H1 (cell line): ENCODE measurements around the gene MMP12. TPM values are rescaled to one million over a fixed set of nuclear protein-coding genes. Genes with fewer than 3 reads are reported as not detected.

ENCODE experiments used
- CTCF ChIA-PET: fragments of 300-600 bp; sonication (Branson Sonifier 250); formaldehyde crosslinking; loops from one replicate; lab custom pipeline; 2021; ENCODE audit not compliant: partially characterized antibody; lab: Charles Lee
- POLR2A ChIA-PET: fragments of 300-600 bp; sonication (Branson Sonifier 250); formaldehyde crosslinking; loops from one replicate; lab custom pipeline; 2021; ENCODE audit warnings: inconsistent platforms; ENCODE audit not compliant: partially characterized antibody; lab: Charles Lee
- DNase-seq, 2 experiments: peaks; one replicate each; pipeline versions ENCODE4 v3.0.0 to v3.0.0-alpha.2; 2010 to 2022; ENCODE audit warnings: low spot score in 2 of 2, low read depth in 1 of 2, mixed read lengths in 1 of 2
- FAIRE-seq: peaks from 2 replicates; lab custom pipeline; 2011; peaks lifted over from hg19 to GRCh38; lab: Jason Lieb, UNC
- H2AFZ ChIP-seq: 2 replicates; pipeline ENCODE4 v1.8.1; 2012; ENCODE audit warnings: low read length, inconsistent platforms
- H2AK5ac ChIP-seq: 2 replicates; pipeline ENCODE4 v1.6.1; 2013; ENCODE audit warnings: low read depth, low read length
- H2BK120ac ChIP-seq: replicated peaks from 2 replicates; pipeline ENCODE3; 2013; ENCODE audit warnings: low read depth, low read length, inconsistent platforms
- H2BK12ac ChIP-seq: 2 replicates; pipeline ENCODE4 v1.6.1; 2013; ENCODE audit warnings: low read depth, low read length
- H2BK15ac ChIP-seq: 2 replicates; pipeline ENCODE4 v1.6.1; 2013; ENCODE audit warnings: low read length
- H2BK20ac ChIP-seq: 2 replicates; pipeline ENCODE4 v1.6.1; 2013; ENCODE audit warnings: low read length
- H2BK5ac ChIP-seq: 2 replicates; pipeline ENCODE4 v1.6.1; 2013; ENCODE audit warnings: low read depth, low read length
- H3K14ac ChIP-seq: 2 replicates; pipeline ENCODE4 v1.6.1; 2013; ENCODE audit warnings: inconsistent platforms; ENCODE audit not compliant: insufficient read length
- H3K18ac ChIP-seq: 2 replicates; pipeline ENCODE4 v1.6.1; 2013; ENCODE audit warnings: low read length; ENCODE audit errors: extremely low read depth
- H3K23ac ChIP-seq: 2 replicates; pipeline ENCODE4 v1.6.1; 2013; ENCODE audit warnings: inconsistent platforms; ENCODE audit not compliant: insufficient read length
- H3K23me2 ChIP-seq: 2 replicates; pipeline ENCODE4 v1.6.1; 2013; ENCODE audit warnings: low read depth, low read length
- H3K27ac ChIP-seq: 2 replicates; pipeline ENCODE4 v1.6.1; 2011; ENCODE audit warnings: low read depth, low read length, inconsistent platforms
- H3K27me3 ChIP-seq, 4 experiments: replicated peaks in 1 of 4; 1 replicate in 1 of 4; 2 replicates in 3 of 4; pipeline versions ENCODE4 v1.6.1 to v1.8.1; 2011 to 2013; ENCODE audit warnings: low read length in 3 of 4, mild to moderate bottlenecking in 3 of 4, inconsistent platforms in 2 of 4, mixed read lengths in 2 of 4, moderate library complexity in 1 of 4; ENCODE audit not compliant: control insufficient read depth in 3 of 4, insufficient read depth in 3 of 4; ENCODE audit errors: extremely low read depth in 1 of 4
- H3K36me3 ChIP-seq, 4 experiments: 2 replicates each; pipeline versions ENCODE4 v1.6.1 to v1.8.1; 2011 to 2013; ENCODE audit warnings: mild to moderate bottlenecking in 4 of 4, low read length in 3 of 4, moderate library complexity in 2 of 4, control low read depth in 1 of 4, inconsistent platforms in 1 of 4; ENCODE audit not compliant: insufficient read depth in 4 of 4, control insufficient read depth in 2 of 4
- H3K4ac ChIP-seq: replicated peaks from 2 replicates; pipeline ENCODE3; 2013; ENCODE audit warnings: low read length, low read depth, mixed read lengths, inconsistent platforms; ENCODE audit not compliant: insufficient read length
- H3K4me1 ChIP-seq, 4 experiments: replicated peaks in 1 of 4; 1 replicate in 1 of 4; 2 replicates in 3 of 4; pipeline versions ENCODE4 v1.6.1 to v1.8.1; 2011 to 2013; ENCODE audit warnings: low read length in 3 of 4, inconsistent platforms in 2 of 4, mixed read lengths in 1 of 4; ENCODE audit not compliant: insufficient read depth in 4 of 4, control insufficient read depth in 3 of 4
- H3K4me2 ChIP-seq, 2 experiments: 2 replicates each; pipeline versions ENCODE4 v1.6.1 to v1.8.1; 2011 to 2013; ENCODE audit warnings: low read depth in 2 of 2, low read length in 2 of 2, control low read depth in 1 of 2, inconsistent platforms in 1 of 2, mild to moderate bottlenecking in 1 of 2; ENCODE audit not compliant: insufficient read depth in 1 of 2
- H3K4me3 ChIP-seq, 4 experiments: fragments of 200-600, 300-600 bp in 1 of 4; sonication (generic), shearing (Covaris generic), sonication (Bioruptor Twin) in 1 of 4; 2 replicates each; pipeline versions ENCODE4 v1.5.1 to v1.8.1; 2011 to 2016; ENCODE audit warnings: low read length in 4 of 4, low read depth in 3 of 4, control low read depth in 2 of 4, inconsistent platforms in 2 of 4, mild to moderate bottlenecking in 2 of 4, mixed read lengths in 1 of 4, moderate library complexity in 1 of 4; ENCODE audit not compliant: insufficient read depth in 2 of 4; ENCODE audit errors: extremely low read depth in 1 of 4
- H3K56ac ChIP-seq: replicated peaks from 2 replicates; pipeline ENCODE3; 2013; ENCODE audit warnings: low read depth, mild to moderate bottlenecking, mixed read lengths, low read length, inconsistent platforms; ENCODE audit not compliant: insufficient read length
- H3K79me1 ChIP-seq: 2 replicates; pipeline ENCODE4 v1.6.1; 2013; ENCODE audit warnings: low read depth, low read length, control low read depth
- H3K79me2 ChIP-seq, 2 experiments: 2 replicates each; pipeline versions ENCODE4 v1.6.1 to v1.8.1; 2012 to 2013; ENCODE audit warnings: low read length in 2 of 2, mild to moderate bottlenecking in 2 of 2, inconsistent platforms in 1 of 2; ENCODE audit not compliant: insufficient read depth in 2 of 2, control insufficient read depth in 1 of 2
- H3K9ac ChIP-seq, 4 experiments: replicated peaks in 1 of 4; 1 replicate in 1 of 4; 2 replicates in 3 of 4; pipeline versions ENCODE4 v1.6.1 to v1.8.1; 2011 to 2013; ENCODE audit warnings: low read depth in 3 of 4, low read length in 3 of 4, control low read depth in 2 of 4, mild to moderate bottlenecking in 2 of 4, moderate library complexity in 2 of 4, inconsistent platforms in 1 of 4; ENCODE audit errors: extremely low read depth in 1 of 4
- H3K9me3 ChIP-seq, 2 experiments: 2 replicates each; pipeline versions ENCODE4 v1.6.1 to v1.8.1; 2012 to 2013; ENCODE audit warnings: mild to moderate bottlenecking in 2 of 2, moderate library complexity in 2 of 2, control low read depth in 1 of 2, inconsistent platforms in 1 of 2, low read depth in 1 of 2, low read length in 1 of 2, mixed read lengths in 1 of 2; ENCODE audit not compliant: insufficient read depth in 2 of 2
- H4K20me1 ChIP-seq, 2 experiments: replicated peaks in 1 of 2; 2 replicates each; pipeline versions ENCODE3 to v1.8.1; 2011 to 2013; ENCODE audit warnings: inconsistent platforms in 2 of 2, low read length in 2 of 2, mild to moderate bottlenecking in 1 of 2; ENCODE audit not compliant: insufficient read depth in 2 of 2, control insufficient read depth in 1 of 2
- H4K5ac ChIP-seq: 2 replicates; pipeline ENCODE4 v1.6.1; 2013; ENCODE audit warnings: low read length, low read depth, mixed read lengths, inconsistent platforms; ENCODE audit not compliant: insufficient read length
- H4K8ac ChIP-seq: 2 replicates; pipeline ENCODE4 v1.8.0; 2013; ENCODE audit warnings: mild to moderate bottlenecking, moderate library complexity, low read length, inconsistent platforms; ENCODE audit not compliant: insufficient read depth; ENCODE audit errors: extremely low read depth
- H4K91ac ChIP-seq: replicated peaks from 2 replicates; pipeline ENCODE3; 2013; ENCODE audit warnings: low read length, mixed read lengths, inconsistent platforms; ENCODE audit not compliant: insufficient read length
- ASH2L ChIP-seq: fragments of 200-600, 300-600 bp; sonication (generic); IDR thresholded peaks from one replicate; pipeline ENCODE4 v1.7.1; 2017; ENCODE audit warnings: low read length
- CBX8 ChIP-seq: fragments of 300-800, 300-1000 bp; sonication (generic); IDR thresholded peaks from 2 replicates; pipeline ENCODE4 v1.7.1; 2016; ENCODE audit warnings: low read depth, low read length, borderline replicate concordance
- CREB1 ChIP-seq: IDR thresholded peaks from 2 replicates; pipeline ENCODE4 v1.6.1; 2012; ENCODE audit warnings: inconsistent platforms
- EP300 ChIP-seq, 2 experiments: IDR thresholded peaks; 1 replicate in 1 of 2; 2 replicates in 1 of 2; pipeline ENCODE4 v1.6.1; 2011 to 2012; ENCODE audit warnings: low read depth in 2 of 2, low read length in 2 of 2, mild to moderate bottlenecking in 2 of 2, borderline replicate concordance in 1 of 2, inconsistent platforms in 1 of 2, moderate library complexity in 1 of 2
- GABPA ChIP-seq: IDR thresholded peaks from 2 replicates; pipeline ENCODE4 v1.6.1; 2011; ENCODE audit warnings: mild to moderate bottlenecking, low read length, moderate library complexity, borderline replicate concordance; ENCODE audit not compliant: insufficient read depth
- SAP30 ChIP-seq: fragments of 300-600 bp; sonication (generic); IDR thresholded peaks from 2 replicates; pipeline ENCODE4 v1.7.1; 2012; ENCODE audit warnings: low read length, moderate library complexity, mild to moderate bottlenecking, inconsistent platforms; ENCODE audit not compliant: insufficient read depth, insufficient replicate concordance
- SIRT6 ChIP-seq: IDR thresholded peaks from one replicate; pipeline ENCODE4 v1.7.1; 2012; ENCODE audit warnings: low read length, inconsistent platforms
- SP1 ChIP-seq: IDR thresholded peaks from 2 replicates; pipeline ENCODE4 v1.6.1; 2011; ENCODE audit warnings: low read depth, low read length
- TEAD4 ChIP-seq: IDR thresholded peaks from 2 replicates; pipeline ENCODE4 v1.6.1; 2012; ENCODE audit warnings: low read depth, low read length, inconsistent platforms, mixed read lengths
- ZNF274 ChIP-seq: IDR thresholded peaks from 2 replicates; pipeline ENCODE4 v1.7.0; 2012; ENCODE audit warnings: low read length, borderline replicate concordance; ENCODE audit errors: extremely low read depth
- WGBS, 2 experiments: shearing (Covaris generic) in 1 of 2; methylation state at CpG; one replicate each; pipeline versions ENCODE4 v1.1.6 to v1.1.7; 2013 to 2015; ENCODE audit warnings: low lambda C conversion rate in 2 of 2, mixed read lengths in 2 of 2, inconsistent platforms in 1 of 2, low coverage in 1 of 2, missing lambda C conversion rate in 1 of 2; ENCODE audit not compliant: insufficient replicate concordance in 2 of 2, insufficient coverage in 1 of 2, insufficient read length in 1 of 2; ENCODE audit errors: extremely low coverage in 1 of 2, missing lambda C conversion rate in 1 of 2; 5-methylcytosine and 5-hydroxymethylcytosine counted together
- polyA plus RNA-seq, 7 experiments: library from polyadenylated mRNA; depleted of rRNA in 3 of 7; stranded (reverse) in 5 of 7; unstranded in 2 of 7; fragments of >200 nt in 5 of 7; fragments of 200-250 nt in 2 of 7; gene quantifications; 1 replicate in 5 of 7; 2 replicates in 1 of 7; 4 replicates in 1 of 7; pipeline versions ENCODE4 v1.2.1 to v1.2.3, GENCODE V29; 2011 to 2013; ENCODE audit warnings: missing spikeins in 2 of 7, mixed read lengths in 2 of 7
- total RNA-seq: library from RNA; stranded (reverse); fragmentation: NEBNext Ultra II Directional; extraction: Animal tissue kit (Norgen Biotek cat#: 25700); gene quantifications from 2 replicates; pipeline ENCODE4 v1.2.1, GENCODE V29; 2021

MMP12 gene
- total and polyA plus RNA-seq, 2 of the 8 experiments (the other 6 are each of a cell fraction or from before 2014, with no cell fraction given) = not detected

DNA sequence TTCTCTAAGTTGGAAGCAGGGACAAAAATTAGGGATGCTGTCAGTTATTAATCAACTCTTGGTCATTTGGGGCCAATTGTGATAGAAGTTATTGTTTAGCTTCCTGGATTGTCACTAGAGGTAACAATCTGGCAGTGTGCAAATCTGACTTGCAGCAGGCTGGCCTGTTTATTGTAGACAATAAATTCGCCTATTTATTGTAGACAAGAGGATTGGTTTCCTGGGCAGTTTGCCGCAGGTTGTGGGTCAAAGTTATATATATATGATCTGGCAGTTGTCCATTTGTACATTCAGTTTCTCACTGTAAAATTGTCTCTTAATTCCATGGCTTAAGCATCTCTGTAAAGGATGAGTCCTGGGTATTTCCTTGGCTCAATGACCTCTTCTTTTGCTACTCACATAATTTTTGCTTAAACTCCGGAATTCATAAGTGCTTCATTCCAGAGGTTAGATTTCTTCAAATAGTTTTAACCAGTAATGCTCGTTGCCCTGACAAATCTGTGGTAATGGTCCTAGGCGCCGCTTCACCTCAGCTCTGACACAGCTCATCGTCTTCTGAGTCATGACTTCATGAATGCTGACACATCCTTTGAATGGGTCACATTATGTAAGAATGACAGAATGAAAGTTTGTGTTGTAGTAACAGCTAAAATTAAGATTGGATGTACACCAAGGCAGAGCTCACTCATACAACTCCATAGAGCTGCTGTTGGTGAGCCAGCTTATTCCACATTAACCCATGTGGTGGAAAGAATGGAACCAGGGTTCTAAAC, 23.6 kb downstream of the MMP12 start:
- 87% methylated on average over 7 of the region's 7 CpGs; no CpG with 5 or more reads in 1 of the 2 experiments for WGBS, 2 experiments
- no peak for TF ChIP-seq GABPA
- no peak for TF ChIP-seq TEAD4
- no peak for TF ChIP-seq CREB1
- no peak for TF ChIP-seq ASH2L
- TF ChIP-seq SAP30 = no peak
- TF ChIP-seq CBX8 = no peak
- no peak for TF ChIP-seq ZNF274
- TF ChIP-seq SIRT6 = no peak
- no peak for TF ChIP-seq EP300 (IDR thresholded peaks at IDR 0.05; ENCODE audit: borderline replicate concordance in 1 of 2, low read depth in 2 of 2, low read length in 2 of 2)
- TF ChIP-seq SP1 = no peak

More for the DNA sequence above, 23.6 kb downstream of the MMP12 start:
- Histone ChIP-seq H3K18ac (no peak overlapping the region), H3K36me3 (no peaks in the 10 kb centered on the region), H4K20me1 (no peaks in the 10 kb centered on the region), H4K5ac (no peak overlapping the region), H3K4me1 (no peaks in the 10 kb centered on the region), H3K27ac (no peak overlapping the region), H3K23ac (no peak overlapping the region), H2BK15ac (no peak overlapping the region), H3K9me3 (no peaks in the 10 kb centered on the region), H3K79me1 (no peaks in the 10 kb centered on the region), H3K79me2 (no peaks in the 10 kb centered on the region), H2BK20ac (no peak overlapping the region), H3K27me3 (no peaks in the 10 kb centered on the region), H3K4me2 (no peak overlapping the region), H3K23me2 (no peaks in the 10 kb centered on the region), H3K9ac (no peak overlapping the region), H3K4ac (no peak overlapping the region), H2BK120ac (no peak overlapping the region), H4K8ac (no peak overlapping the region), H3K4me3 (no peak overlapping the region), H3K56ac (no peak overlapping the region), H2BK5ac (no peak overlapping the region), H2BK12ac (no peak overlapping the region), H4K91ac (no peak overlapping the region), H2AFZ (no peak overlapping the region), H3K14ac (no peak overlapping the region), H2AK5ac (no peak overlapping the region)
- DNase-seq = no peak
- POLR2A ChIA-PET = no interaction called here
- CTCF ChIA-PET = interaction anchor here (1.0 to 1.5 kb wide), 5 partner anchors 40 to 185 kb away, joined by 3 to 5 read pairs (median 3); no protein-coding TSS in a partner anchor
- FAIRE-seq = no peak
